NK-92 (cell line): ENCODE results near the gene ANKH.

Experiments
- DNase-seq: peaks from one replicate; lab custom pipeline; 2025; ENCODE audit not compliant: unreplicated experiment; lab: John Stamatoyannopoulos, UW

ANKH gene

DNA sequence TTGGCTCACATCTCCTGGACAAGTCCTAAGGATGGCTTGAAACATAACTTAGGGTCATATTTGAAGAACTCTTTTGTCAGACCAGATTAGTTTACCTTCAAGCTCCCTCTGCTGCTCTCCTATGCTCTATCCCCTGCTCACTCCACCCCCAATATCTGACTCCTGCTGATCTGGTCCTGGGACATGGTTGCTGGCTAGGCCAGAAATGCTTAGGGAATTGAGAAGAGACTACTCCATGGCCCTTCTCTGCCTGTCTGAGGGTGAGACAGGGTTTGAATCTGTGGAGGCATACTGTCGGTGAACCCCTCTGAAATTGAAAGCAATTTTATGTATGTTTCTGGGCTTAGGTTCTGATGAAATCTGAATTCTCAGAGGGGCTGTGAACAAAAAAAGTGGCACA lies 203.8 kb downstream of the ANKH start:
- no peak for DNase-seq

DNA sequence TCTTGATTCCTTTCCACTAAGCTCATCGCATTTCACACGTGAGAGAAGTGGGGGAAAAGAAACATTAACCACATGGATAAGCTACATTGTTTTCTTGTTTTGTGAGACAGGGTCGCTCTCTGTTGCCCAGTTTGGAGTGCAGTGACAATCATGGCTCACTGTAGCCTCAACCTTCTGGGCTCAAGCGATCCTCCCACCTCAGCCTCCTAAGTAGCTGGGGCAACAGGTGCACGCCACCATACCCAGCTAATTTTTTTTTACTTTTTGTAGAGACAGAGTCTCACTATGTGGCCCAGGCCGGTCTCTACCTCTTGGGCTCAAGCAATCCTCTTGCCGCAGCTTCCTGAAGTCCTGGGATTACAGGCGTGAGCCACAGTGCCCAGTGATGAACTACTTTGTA lies 204.3 kb downstream of the ANKH start:
- DNase-seq: no peak

DNA sequence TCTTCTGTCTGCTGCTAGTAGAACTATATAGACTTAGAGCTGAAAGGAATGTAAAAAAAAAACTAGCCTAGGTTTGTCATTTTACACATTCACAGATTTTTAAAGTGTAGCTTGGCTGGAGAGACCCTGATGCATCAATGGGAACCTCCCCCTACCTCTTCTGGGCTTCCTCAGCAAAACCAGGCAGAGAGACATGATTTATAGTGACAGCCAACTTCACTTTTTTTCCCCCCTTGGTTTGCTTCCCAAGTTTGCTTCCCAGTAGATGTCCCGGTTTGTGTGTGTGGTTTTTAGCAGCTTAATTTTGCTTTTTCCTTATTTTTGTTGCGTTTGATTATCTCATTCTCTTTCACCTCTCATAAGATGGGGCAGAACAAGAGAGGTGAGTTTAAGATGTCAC lies 205.2 kb downstream of the ANKH start:
- DNase-seq: no peak

DNA sequence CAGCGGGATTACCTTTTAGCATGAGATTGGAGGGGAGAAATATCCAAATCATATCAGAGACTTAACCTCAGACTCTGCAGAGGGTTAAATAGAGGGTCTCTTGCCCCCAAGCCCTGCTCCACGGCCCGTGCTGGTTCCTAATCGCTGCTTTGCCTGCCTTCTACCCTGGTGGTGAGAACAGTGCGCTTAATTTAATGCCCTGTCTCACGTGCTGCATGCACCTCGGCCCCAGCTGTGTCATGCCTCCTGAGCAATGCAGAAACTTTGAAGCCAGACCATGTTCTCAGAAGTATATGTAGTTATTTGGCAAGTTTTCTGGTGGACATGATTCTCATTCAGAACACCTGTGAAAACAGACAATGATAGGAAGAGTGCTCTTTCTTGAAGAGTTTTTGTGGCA lies 205.6 kb downstream of the ANKH start:
- DNase-seq: no peak

DNA sequence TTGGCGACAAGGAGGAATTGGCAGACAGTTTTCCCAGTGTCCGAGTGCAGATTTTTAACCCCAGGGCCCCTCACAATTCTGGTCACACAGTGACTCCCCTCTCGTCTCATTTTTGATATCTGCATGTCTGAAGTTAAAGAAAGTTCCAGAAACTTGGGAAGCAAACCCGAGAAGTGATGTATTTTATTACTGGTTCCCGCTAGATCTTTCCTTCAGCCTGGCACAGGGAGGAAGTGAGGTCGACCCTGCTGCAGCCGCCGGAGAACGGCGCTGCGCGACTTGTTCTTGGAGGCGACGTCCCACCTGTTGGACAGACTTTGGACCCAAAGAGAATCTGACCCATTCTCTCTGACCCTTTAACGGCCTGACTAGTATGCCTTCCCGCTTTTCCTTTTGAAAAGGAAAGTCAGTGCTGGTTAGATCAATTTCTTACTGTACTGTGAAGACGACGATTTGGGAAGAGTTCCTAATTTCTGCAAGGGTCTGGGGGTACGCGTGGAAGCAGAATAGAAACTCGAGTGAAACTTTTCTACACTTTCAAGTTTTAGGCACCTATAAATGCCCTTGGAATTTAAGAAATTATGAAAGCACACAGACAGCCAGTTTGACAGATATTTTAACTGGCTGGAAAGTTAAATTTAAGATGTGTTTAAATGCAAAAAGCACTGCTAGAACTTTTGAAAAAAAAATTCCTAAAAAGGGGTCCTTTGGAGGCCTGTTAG lies 206.3 kb downstream of the ANKH start:
- DNase-seq: no peak

DNA sequence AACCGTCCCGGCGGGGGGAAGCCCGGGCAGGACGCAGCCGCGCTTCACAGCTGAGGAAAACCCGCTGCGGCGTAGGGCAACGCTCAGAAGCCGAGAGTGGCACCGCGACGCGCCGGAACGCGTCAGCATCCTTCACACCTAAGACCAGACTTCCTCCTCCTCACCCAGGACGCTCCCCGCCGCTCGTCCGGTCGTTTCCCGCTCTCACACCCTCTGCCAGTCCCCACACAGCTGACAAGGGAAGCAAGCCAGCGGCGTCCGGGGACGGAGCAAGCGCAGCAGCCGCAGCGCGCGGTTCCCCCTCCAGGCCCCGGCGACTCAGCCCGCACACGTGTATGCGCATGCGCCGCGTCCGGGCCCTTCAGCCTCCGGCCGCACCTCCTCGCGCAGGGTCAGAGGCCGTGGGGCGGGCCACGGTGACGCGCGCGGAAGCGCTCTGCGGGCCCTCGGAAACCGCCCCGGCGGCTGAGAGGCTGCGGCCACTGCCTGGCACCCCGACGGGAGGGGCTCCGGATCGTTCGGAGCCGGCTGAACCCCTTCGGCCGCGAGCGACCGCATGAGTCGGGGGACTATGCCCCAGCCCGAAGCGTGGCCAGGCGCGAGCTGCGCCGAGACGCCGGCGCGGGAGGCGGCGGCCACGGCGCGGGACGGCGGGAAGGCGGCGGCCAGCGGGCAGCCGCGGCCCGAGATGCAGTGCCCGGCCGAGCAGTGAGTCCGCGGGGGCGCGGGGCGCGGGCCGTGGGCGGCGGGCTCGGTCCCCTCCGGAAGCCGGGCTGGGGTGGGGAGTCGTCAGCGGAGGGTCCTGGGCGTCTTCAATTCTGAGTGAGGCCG lies 207.1 kb downstream of the ANKH start, which contains the start of gene OTULIN:
OTULIN (plus strand) TSS at position 449 of the 831 bp plus-strand sequence; CDS start at position 557, 108 bp downstream.
- DNase-seq: no peak

DNA sequence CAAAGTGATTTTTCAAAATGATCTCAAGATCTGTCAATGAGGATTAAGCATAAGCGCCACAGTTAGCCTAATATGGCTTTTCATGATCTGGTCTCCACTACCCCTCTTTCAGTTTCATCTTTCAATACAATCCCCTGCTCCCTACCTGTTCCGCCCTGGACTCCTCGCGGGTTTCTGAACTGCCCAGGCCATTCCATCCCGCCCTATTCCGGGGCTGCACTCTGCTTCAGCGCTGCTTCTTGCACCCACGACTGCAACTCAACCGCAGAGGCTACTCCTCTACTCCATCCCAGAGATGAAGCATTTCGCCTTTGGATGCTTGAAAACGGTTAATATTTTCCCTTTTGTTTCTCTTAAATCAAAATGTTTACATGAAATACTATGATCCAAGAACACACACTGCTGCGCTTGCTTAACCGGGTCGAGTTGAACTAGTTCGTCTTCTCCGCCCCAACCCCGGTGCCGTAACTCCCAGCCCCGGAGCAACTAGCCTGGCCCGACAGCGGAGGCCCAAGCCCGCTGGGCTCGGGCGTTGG lies 207.8 kb downstream of the ANKH start:
- no peak for DNase-seq

DNA sequence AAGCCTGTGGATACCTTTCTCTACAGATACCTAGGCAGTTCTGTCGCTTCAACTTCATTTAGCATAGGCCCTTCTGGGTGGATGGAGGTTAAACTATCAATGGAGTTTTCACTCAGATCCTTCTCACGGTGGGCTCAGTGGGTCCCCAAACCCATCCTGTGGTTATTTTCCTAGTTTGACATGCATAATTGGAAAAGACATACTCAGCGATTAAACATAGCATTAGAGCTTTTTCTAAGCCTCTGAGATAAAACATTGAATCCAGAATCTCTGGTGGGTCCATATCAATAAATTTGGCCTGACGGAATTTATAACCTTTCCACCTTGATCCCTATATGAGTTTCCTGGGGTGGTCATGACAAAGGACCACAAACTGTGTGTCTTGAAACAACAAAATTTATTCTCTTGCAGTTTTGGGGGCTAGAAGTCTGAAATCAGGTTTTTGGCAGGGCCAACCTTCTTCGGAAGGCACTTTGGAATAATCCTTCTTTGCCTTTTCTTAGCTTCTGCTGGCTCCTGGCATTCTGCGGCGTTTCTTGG lies 208.8 kb downstream of the ANKH start:
- no peak for DNase-seq

DNA sequence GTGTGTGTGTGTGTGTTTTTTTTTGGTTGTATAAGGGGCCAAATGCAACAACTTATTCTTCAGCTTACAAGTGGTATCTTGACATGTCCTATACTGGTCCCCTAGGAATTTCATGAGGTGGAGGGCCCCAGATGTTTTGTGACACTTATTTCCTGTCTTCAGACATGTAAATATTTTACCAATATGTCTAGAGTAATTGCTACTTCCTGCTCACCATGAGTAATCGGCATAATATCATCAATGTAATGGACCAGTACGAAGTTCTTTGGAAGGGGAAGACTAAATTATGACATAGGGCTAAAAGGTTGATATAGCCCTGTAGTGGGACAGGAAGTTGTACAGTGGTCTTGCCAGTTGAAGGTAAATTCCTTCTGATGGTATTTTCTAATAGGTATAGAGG lies 210.7 kb downstream of the ANKH start:
- DNase-seq: no peak

DNA sequence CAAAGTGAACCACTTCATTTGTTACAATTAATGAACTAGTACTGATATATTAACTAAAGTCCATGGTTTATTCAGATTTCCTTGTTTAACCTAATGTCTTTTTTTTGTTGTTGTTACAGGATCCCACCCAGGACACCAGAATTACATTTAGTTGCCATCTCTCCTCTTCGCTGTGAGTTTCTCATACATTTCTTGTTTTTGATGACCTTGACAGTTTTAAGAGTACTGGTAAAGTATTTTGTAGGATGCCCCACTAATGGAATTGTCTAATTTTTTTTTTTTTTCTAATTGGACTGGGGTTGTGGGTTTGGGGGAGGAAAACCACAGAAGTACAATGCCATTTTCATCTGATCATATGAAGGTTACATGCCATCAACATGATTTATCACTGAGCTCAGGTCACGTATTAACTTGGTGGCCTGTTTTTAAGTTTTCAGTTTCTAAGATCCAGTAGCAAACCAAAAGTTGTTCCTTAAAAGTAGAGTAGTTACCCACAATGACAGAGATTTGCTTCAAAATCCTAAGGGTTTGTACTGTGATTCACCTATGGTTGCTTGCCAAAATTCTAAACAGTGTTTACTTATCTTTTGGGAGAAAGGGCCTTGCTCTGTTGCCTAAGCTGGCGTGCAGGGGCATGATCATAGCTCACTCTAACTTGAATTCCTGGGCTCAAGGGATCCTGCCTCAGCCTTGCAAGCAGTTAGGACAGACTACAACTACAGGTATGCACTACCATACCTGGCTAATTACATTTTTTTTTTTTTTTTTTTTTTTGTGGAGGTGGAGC lies 211.6 kb downstream of the ANKH start:
- DNase-seq: no peak

DNA sequence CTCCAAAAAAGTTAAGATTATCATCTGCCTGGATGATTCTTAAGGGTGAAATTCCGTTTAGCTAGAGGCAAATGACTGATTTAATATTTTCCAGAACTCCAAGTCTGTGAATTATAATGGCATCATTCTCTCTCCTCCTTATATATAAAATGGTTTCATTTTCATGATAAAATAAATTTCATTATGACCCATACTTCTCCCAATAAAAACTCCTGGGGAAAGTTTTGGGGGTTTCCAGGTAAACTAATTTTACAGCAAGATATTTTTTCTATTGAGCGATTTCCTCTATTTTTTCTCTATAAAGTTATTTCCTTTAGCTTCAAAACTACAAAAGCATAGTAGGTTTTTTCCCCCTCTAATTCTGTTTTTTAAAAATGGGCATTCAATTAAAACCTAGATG lies 214.7 kb downstream of the ANKH start:
- DNase-seq: no peak

DNA sequence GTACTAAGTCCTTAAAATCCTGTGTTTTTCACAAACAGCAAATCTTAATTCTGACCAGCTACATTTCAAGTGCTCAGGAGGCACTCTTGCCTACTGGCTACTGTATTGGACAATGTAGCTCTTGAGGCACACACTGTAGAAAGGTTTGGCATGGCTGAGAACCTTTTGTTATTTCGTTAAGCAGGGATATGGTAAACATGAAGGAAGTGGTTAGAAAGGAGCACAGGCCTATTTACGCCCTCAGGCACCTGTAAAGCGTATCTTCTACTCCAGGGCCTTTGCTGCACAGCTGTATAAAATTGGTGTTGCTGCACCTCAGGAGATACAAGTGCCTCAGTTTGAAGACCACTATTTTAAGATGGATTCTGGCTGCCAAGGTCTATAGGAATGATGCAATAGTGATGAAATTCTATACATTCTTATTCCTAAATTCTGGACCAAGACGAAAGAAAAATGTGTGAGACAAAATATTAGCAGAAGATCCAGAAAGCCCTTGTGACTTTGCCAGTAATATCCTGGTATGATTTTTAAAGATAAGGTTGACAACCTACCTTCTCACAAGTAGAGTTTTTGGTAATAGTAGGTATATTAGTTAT lies 216.3 kb downstream of the ANKH start:
- DNase-seq: no peak
